Measurements from ENCODE around the gene GRIK3.

- TF ChIP-seq, protein P1, sequence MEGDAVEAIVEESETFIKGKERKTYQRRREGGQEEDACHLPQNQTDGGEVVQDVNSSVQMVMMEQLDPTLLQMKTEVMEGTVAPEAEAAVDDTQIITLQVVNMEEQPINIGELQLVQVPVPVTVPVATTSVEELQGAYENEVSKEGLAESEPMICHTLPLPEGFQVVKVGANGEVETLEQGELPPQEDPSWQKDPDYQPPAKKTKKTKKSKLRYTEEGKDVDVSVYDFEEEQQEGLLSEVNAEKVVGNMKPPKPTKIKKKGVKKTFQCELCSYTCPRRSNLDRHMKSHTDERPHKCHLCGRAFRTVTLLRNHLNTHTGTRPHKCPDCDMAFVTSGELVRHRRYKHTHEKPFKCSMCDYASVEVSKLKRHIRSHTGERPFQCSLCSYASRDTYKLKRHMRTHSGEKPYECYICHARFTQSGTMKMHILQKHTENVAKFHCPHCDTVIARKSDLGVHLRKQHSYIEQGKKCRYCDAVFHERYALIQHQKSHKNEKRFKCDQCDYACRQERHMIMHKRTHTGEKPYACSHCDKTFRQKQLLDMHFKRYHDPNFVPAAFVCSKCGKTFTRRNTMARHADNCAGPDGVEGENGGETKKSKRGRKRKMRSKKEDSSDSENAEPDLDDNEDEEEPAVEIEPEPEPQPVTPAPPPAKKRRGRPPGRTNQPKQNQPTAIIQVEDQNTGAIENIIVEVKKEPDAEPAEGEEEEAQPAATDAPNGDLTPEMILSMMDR (conservative IDR thresholded peaks at IDR 0.05) = no peak
- TF ChIP-seq ZFX (IDR thresholded peaks at IDR 0.05) = no peak
Observed at GRCh38 chr1:36934061-36934460, 100.3 kb downstream of the GRIK3 start.
